ENCODE measurements around the gene EMID1.

DNA sequence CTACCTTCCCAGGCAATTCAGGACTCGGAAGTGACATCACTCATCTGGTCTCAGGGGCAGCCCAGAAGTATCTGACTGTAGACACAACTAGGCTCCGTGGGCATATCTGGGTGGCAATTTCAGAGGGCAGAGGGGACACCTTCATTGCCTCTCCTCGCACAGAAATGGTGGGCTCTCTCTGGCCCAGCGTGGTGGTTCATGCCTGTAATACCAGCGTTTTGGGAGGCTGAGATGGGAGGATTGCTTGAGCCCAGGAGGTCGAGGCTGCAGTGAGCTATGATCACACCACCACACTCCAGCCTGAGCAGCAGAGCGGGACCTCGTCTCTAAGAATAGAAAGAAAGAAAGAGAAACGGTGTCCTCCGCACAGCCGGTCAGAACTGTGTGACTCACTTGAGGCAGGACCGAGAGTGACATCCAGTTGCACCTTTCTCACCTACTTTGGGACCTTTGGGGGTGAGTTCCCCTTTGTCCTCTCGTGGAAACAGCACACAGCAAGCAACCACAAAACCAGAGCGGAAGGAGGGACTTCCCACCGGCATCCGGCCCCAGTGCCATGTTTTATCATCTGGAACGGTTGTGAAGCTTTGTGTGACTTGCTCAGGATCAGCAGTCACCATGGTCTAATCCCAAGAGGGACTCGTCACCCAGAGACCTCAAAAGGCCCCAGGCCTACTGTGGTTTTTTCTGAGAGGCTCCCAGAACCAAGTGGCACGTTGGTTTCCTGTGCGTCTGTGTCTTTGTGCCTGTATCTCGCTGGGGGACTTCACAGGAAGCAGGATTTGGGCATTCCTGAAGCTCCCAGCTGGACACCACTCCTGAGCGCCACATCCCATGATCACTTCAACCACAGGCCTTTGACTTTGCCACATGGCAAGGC is 38.4 kb upstream of the EMID1 start:
- no peak for TF ChIP-seq NFRKB (IDR thresholded peaks at IDR 0.05)
- TF ChIP-seq SP1 (IDR thresholded peaks at IDR 0.05) = no peak
- TF ChIP-seq SUZ12 (IDR thresholded peaks at IDR 0.05) = no peak
- TF ChIP-seq ARNT (IDR thresholded peaks at IDR 0.05) = no peak
- TF ChIP-seq ELF4 (IDR thresholded peaks at IDR 0.05) = no peak
- TF ChIP-seq, protein P1, sequence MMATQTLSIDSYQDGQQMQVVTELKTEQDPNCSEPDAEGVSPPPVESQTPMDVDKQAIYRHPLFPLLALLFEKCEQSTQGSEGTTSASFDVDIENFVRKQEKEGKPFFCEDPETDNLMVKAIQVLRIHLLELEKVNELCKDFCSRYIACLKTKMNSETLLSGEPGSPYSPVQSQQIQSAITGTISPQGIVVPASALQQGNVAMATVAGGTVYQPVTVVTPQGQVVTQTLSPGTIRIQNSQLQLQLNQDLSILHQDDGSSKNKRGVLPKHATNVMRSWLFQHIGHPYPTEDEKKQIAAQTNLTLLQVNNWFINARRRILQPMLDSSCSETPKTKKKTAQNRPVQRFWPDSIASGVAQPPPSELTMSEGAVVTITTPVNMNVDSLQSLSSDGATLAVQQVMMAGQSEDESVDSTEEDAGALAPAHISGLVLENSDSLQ (IDR thresholded peaks at IDR 0.05) = no peak
- TF ChIP-seq TARDBP (IDR thresholded peaks at IDR 0.05) = no peak
- no peak for TF ChIP-seq L3MBTL2 (conservative IDR thresholded peaks at IDR 0.05)
- no peak for TF ChIP-seq FOXK2 (IDR thresholded peaks at IDR 0.05)
- TF ChIP-seq HDGF (IDR thresholded peaks at IDR 0.05; ENCODE audit: borderline replicate concordance) = no peak
- no peak for TF ChIP-seq FOXM1 (IDR thresholded peaks at IDR 0.05; ENCODE audit: borderline replicate concordance)

Measured in HEK293T (cell line).